GM12875 (cell line): ENCODE results near the gene LRP2BP.
"Not testable (repeated sequence)": the region's sequence is repeated elsewhere in the genome, so short reads cannot be mapped to it uniquely, and the experiment has no call there.

Experiments
- H3K4me3 ChIP-seq: one replicate; pipeline ENCODE4 v1.5.1; 2011; ENCODE audit warnings: low read depth, low read length, control low read depth
- TF ChIP-seq, protein P1 (sequence below): IDR thresholded peaks from 2 replicates; pipeline ENCODE4 v1.5.1; 2011; ENCODE audit warnings: low read depth, mild to moderate bottlenecking, control low read depth, inconsistent platforms, low read length, moderate library complexity, borderline replicate concordance; ENCODE audit not compliant: insufficient read depth

Gene LRP2BP

GRCh38 chr4:185374573-185374972 is 21.2 kb downstream of the LRP2BP start:
- no peak overlapping the region for H3K4me3 ChIP-seq
- TF ChIP-seq, protein P1, sequence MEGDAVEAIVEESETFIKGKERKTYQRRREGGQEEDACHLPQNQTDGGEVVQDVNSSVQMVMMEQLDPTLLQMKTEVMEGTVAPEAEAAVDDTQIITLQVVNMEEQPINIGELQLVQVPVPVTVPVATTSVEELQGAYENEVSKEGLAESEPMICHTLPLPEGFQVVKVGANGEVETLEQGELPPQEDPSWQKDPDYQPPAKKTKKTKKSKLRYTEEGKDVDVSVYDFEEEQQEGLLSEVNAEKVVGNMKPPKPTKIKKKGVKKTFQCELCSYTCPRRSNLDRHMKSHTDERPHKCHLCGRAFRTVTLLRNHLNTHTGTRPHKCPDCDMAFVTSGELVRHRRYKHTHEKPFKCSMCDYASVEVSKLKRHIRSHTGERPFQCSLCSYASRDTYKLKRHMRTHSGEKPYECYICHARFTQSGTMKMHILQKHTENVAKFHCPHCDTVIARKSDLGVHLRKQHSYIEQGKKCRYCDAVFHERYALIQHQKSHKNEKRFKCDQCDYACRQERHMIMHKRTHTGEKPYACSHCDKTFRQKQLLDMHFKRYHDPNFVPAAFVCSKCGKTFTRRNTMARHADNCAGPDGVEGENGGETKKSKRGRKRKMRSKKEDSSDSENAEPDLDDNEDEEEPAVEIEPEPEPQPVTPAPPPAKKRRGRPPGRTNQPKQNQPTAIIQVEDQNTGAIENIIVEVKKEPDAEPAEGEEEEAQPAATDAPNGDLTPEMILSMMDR = no peak

- no peak overlapping the region for H3K4me3 ChIP-seq
- TF ChIP-seq, protein P1 = no peak
These were observed 21.7 kb downstream of the LRP2BP start for GRCh38 chr4:185374027-185374426.

DNA sequence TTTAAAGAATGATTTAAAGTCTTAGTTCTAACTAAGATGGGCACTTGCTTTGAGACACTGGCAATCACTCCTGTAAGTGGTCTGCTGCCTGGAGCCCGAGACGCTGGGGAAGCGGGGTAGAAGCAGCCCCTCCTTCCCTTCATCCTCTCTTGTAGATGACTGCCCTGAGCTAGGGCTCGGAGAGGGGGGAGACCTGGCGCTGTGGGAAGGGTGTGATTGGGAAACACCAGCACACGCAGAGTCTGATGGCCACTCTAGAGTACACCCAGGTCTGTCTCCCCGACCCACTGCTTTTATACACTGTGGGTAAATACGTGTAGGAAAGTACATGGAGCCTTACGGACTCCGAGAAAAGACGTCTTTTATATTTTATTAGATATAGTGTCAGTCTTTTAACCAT is 24.0 kb downstream of the LRP2BP start:
- H3K4me3 ChIP-seq = no peak overlapping the region
- TF ChIP-seq, protein P1 = no peak

DNA sequence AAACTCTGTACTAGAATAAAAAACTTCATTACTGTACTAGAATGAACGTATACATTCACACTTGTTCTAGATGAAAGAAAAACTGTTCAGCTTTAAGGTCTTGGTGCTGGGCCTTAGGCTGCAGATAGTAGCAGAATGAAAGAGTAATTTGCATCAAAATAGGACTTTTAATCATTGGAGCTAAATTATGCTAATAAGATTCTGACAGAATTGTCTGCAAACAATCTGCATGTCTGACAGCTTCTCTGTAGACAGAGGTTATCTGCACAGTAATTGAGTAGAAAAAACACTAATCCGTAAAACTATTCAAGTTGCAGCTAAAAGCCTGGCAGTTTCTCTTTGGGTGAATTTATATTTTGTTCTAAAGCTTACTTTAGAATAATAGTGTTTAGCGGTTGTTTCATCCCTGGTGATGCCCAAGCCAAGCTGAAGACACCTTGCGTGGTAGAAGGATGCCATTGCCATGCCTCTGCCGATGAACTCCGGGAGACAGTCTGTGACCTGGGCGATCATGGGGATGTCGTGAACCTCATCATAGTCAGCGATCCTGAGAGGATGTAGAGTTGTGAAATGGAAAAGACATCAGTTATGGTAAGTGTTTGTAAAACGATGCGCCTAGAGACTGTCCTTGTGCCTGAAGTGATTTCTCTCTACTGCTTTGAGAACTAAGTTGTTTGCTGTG is 25.3 kb downstream of the LRP2BP start:
- no peak overlapping the region for H3K4me3 ChIP-seq
- TF ChIP-seq, protein P1 = no peak

DNA sequence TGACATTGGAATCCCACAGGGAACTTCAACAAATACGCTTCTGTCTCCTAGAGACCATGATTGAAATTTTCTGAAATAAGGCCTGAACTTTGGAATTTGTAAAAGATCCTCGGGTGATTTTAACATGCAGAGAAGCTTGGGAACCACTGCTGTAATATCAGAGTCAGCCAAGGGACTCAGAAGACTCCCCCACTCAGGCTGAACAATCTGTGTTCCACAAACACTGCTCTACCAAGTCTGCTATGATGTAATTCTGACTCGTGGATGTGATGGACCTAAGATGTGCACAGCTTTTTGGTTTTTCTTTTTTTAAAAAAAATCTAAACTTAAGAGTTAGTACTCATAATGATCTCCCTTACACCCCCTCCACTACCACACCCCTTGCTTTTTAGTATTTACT is 26.0 kb downstream of the LRP2BP start:
- TF ChIP-seq, protein P1 = no peak

DNA sequence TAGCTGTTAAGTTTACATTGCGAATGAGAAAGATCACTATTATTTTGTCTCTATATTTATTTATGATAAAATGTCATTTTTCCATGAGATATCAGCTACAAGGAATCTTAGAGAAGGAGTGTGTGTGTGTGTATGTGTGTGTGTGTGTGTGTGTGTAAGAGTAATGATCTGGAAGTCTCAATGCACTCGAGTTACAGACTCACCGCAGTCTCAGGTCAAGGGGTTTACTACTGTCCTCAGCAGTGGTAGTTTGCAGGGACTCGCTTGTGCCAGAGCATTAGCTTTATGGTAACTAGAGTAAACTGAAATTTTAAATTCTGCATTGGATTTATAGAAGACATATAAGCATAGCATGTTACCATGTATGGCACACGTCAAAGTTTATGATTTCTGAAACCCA is 30.8 kb downstream of the LRP2BP start:
- TF ChIP-seq, protein P1 = no peak
- H3K4me3 ChIP-seq = no peak overlapping the region

More for the DNA sequence above, 26.0 kb downstream of the LRP2BP start:
- H3K4me3 ChIP-seq = no peak overlapping the region

GRCh38 chr4:185363251-185363650 is 32.5 kb downstream of the LRP2BP start:
- TF ChIP-seq, protein P1 = no peak
- no peak overlapping the region for H3K4me3 ChIP-seq

GRCh38 chr4:185362570-185362969 is 33.2 kb downstream of the LRP2BP start:
- H3K4me3 ChIP-seq = not testable (repeated sequence)
